GM23338 (cell line): ENCODE measurements around the gene BHLHE23. TPM values are rescaled to one million over a fixed set of nuclear protein-coding genes. Genes with fewer than 3 reads are reported as not detected.

Experiments used
- ATAC-seq: fragments of 200-7000 bp; cut with Tn5 transposase; 3 replicates; pipeline ENCODE4 v1.9.1; 2020
- DNase-seq: peaks from one replicate; pipeline ENCODE4 v3.0.0-alpha.2; 2015; ENCODE audit warnings: low spot score
- H2AFZ ChIP-seq: fragments of 200-600 bp; sonication (generic); 2 replicates; pipeline ENCODE4 v1.8.0; 2016; ENCODE audit warnings: antibody characterized with exemption, mild to moderate bottlenecking, moderate library complexity
- H3F3A ChIP-seq: fragments of 200-600 bp; sonication (generic); replicated peaks from 2 replicates; pipeline ENCODE4 v1.8.0; 2017; ENCODE audit warnings: antibody characterized with exemption, mixed run types, low read depth
- H3K27ac ChIP-seq: fragments of 200-600 bp; sonication (generic); 2 replicates; pipeline ENCODE4 v1.6.1; 2016; ENCODE audit warnings: low read depth
- H3K27me3 ChIP-seq: fragments of 200-600 bp; sonication (generic); 2 replicates; pipeline ENCODE4 v1.8.0; 2016; ENCODE audit warnings: mild to moderate bottlenecking, mixed run types, moderate library complexity; ENCODE audit not compliant: insufficient read depth
- H3K36me3 ChIP-seq: fragments of 200-600 bp; sonication (generic); 2 replicates; pipeline ENCODE4 v1.8.0; 2016; ENCODE audit warnings: mild to moderate bottlenecking; ENCODE audit not compliant: insufficient read depth
- H3K4me1 ChIP-seq: fragments of 200-600 bp; sonication (generic); 2 replicates; pipeline ENCODE4 v1.8.0; 2016; ENCODE audit warnings: mild to moderate bottlenecking, moderate library complexity; ENCODE audit not compliant: insufficient read depth
- H3K4me2 ChIP-seq: fragments of 200-600 bp; sonication (generic); 2 replicates; pipeline ENCODE4 v1.7.1; 2017; ENCODE audit warnings: mixed run types
- H3K4me3 ChIP-seq: fragments of 200-600 bp; sonication (generic); 2 replicates; pipeline ENCODE4 v1.6.1; 2016; ENCODE audit warnings: mixed run types
- H3K79me2 ChIP-seq: fragments of 200-600 bp; sonication (generic); replicated peaks from 2 replicates; pipeline ENCODE4 v1.8.0; 2017; ENCODE audit warnings: mild to moderate bottlenecking; ENCODE audit not compliant: insufficient read depth
- H3K9me2 ChIP-seq: fragments of 200-600 bp; sonication (generic); 2 replicates; pipeline ENCODE4 v1.8.0; 2017; ENCODE audit not compliant: insufficient read depth
- H4K20me1 ChIP-seq: fragments of 200-600 bp; sonication (generic); replicated peaks from 2 replicates; pipeline ENCODE4 v1.8.0; 2017; ENCODE audit warnings: mild to moderate bottlenecking; ENCODE audit not compliant: insufficient read depth
- H3K27ac Mint-ChIP-seq: 2 replicates; pipeline ENCODE4 v1.8.0; 2020; ENCODE audit warnings: inconsistent platforms, mild to moderate bottlenecking, moderate library complexity, mixed read lengths
- H3K27me3 Mint-ChIP-seq: 3 replicates; pipeline ENCODE4 v1.8.0; 2022; ENCODE audit warnings: low read depth, mild to moderate bottlenecking, moderate library complexity, mixed read lengths, inconsistent platforms; ENCODE audit not compliant: insufficient read depth, poor library complexity
- H3K36me3 Mint-ChIP-seq: 3 replicates; pipeline ENCODE4 v1.8.0; 2021; ENCODE audit warnings: low read depth, mild to moderate bottlenecking, inconsistent platforms, moderate library complexity, mixed read lengths
- H3K4me1 Mint-ChIP-seq: 3 replicates; pipeline ENCODE4 v1.8.0; 2020; ENCODE audit warnings: mild to moderate bottlenecking, inconsistent platforms, mixed read lengths
- H3K4me3 Mint-ChIP-seq: 3 replicates; pipeline ENCODE4 v1.8.0; 2021; ENCODE audit warnings: moderate library complexity, mild to moderate bottlenecking, inconsistent platforms, mixed read lengths
- H3K9me3 Mint-ChIP-seq: 3 replicates; pipeline ENCODE4 v1.8.0; 2020; ENCODE audit warnings: moderate library complexity, mild to moderate bottlenecking, inconsistent platforms, mixed read lengths
- CREB1 ChIP-seq: fragments of 250-450 bp; sonication (Bioruptor Pico); IDR thresholded peaks from 2 replicates; pipeline ENCODE4 v1.5.0; 2020; ENCODE audit warnings: low read depth, mild to moderate bottlenecking, moderate library complexity
- EZH2 ChIP-seq: fragments of 200-600 bp; sonication (generic); IDR thresholded peaks from one replicate; pipeline ENCODE4 v1.8.0; 2017; ENCODE audit warnings: antibody characterized with exemption, mild to moderate bottlenecking, low read depth; ENCODE audit not compliant: unreplicated experiment
- EZH2phosphoT487 ChIP-seq: fragments of 200-600 bp; sonication (generic); IDR thresholded peaks from one replicate; pipeline ENCODE4 v1.8.1; 2018; ENCODE audit warnings: antibody characterized with exemption; ENCODE audit not compliant: unreplicated experiment
- JUNB ChIP-seq: IDR thresholded peaks from one replicate; pipeline ENCODE4 v1.6.1; 2016; ENCODE audit warnings: antibody characterized with exemption; ENCODE audit not compliant: unreplicated experiment
- NANOG ChIP-seq: IDR thresholded peaks from 2 replicates; pipeline ENCODE4 v1.6.1; 2016; ENCODE audit warnings: antibody characterized with exemption, borderline replicate concordance
- POLR2AphosphoS5 ChIP-seq: IDR thresholded peaks from 2 replicates; pipeline ENCODE4 v1.6.1; 2016; ENCODE audit warnings: antibody characterized with exemption, low read depth
- STAT1 ChIP-seq: IDR thresholded peaks from one replicate; pipeline ENCODE4 v1.6.1; 2016; ENCODE audit warnings: antibody characterized with exemption; ENCODE audit not compliant: unreplicated experiment
- ZNF114 ChIP-seq: fragments of 250-450 bp; sonication (Bioruptor Pico); IDR thresholded peaks from 2 replicates; pipeline ENCODE4 v1.5.0; 2020; ENCODE audit warnings: mild to moderate bottlenecking, moderate library complexity
- ZNF331 ChIP-seq: fragments of 250-450 bp; sonication (Bioruptor Pico); IDR thresholded peaks from 2 replicates; pipeline ENCODE4 v1.5.0; 2020; ENCODE audit warnings: low read depth, mild to moderate bottlenecking, moderate library complexity
- polyA plus RNA-seq: library from polyadenylated mRNA; unstranded; fragments of >200 nt; fragmentation: Nextera tagmentation; extraction: Ambion mirVana; gene quantifications from 2 replicates; pipeline ENCODE4 v1.2.1, GENCODE V29; 2016
- total RNA-seq: library from RNA; depleted of rRNA; stranded (reverse); fragments of >200 nt; shearing (Covaris generic); gene quantifications from 2 replicates; pipeline ENCODE4 v1.2.3, GENCODE V29; 2014
- TF ChIP-seq, protein P1 (sequence below): IDR thresholded peaks from 2 replicates; pipeline ENCODE4 v1.6.1; 2016; ENCODE audit warnings: antibody characterized with exemption
- TF ChIP-seq, protein P2 (sequence below): IDR thresholded peaks from one replicate; pipeline ENCODE4 v1.6.1; 2018; ENCODE audit warnings: antibody characterized with exemption; ENCODE audit not compliant: unreplicated experiment
- TF ChIP-seq, protein P3 (sequence below): fragments of 250-450 bp; sonication (Bioruptor Pico); IDR thresholded peaks from 2 replicates; pipeline ENCODE4 v1.5.0; 2020; ENCODE audit warnings: mild to moderate bottlenecking, moderate library complexity
- TF ChIP-seq, protein P4 (sequence below), 2 experiments: fragments of 200-600 bp in 1 of 2; sonication (generic) in 1 of 2; conservative IDR thresholded peaks; 2 replicates each; pipeline versions ENCODE4 v1.5.1 to v1.6.1; 2016 to 2017; ENCODE audit warnings: antibody characterized with exemption in 2 of 2, low read depth in 2 of 2, mild to moderate bottlenecking in 2 of 2, moderate library complexity in 1 of 2

Gene BHLHE23
- total and polyA plus RNA-seq, 2 experiments from 2014 or later, result 0.52 to 5.0 TPM

DNA sequence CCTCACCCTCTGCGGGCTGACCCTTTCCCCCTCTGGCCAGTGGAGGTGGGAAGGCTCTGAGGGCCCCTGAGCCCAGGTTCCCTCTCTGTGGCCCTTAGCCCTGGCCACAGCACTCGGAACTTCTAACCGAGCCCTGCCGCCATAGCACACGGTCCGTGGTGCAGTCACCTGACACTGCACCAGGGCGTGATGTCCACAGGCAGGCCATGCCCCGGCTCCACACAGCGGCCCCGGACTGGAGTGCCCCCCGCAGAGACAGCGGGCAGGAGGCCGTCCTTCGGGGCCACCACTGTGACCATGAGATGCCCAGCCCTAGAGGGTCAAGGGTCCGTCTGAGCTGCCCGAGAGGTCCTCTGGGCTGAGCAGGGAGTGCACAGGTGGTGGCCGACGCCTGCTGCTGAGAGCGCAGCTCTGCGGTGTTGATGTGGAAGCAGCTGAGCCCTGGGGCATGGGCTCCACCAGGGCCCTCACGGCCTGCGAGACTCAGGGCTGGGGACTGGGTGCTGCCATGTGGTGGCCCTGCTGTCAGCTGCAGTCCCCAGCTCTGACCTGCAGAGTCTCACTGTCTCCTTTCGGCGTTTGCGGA lies 11.2 kb upstream of the BHLHE23 start:
- DNase-seq, result peak; percentile 3
- TF ChIP-seq, protein P1, sequence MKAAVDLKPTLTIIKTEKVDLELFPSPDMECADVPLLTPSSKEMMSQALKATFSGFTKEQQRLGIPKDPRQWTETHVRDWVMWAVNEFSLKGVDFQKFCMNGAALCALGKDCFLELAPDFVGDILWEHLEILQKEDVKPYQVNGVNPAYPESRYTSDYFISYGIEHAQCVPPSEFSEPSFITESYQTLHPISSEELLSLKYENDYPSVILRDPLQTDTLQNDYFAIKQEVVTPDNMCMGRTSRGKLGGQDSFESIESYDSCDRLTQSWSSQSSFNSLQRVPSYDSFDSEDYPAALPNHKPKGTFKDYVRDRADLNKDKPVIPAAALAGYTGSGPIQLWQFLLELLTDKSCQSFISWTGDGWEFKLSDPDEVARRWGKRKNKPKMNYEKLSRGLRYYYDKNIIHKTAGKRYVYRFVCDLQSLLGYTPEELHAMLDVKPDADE, result no peak
- TF ChIP-seq CREB1 (CRISPR knock-in tag), result no peak
- no peak for TF ChIP-seq STAT1
- no peak for TF ChIP-seq POLR2AphosphoS5
- TF ChIP-seq, protein P2, sequence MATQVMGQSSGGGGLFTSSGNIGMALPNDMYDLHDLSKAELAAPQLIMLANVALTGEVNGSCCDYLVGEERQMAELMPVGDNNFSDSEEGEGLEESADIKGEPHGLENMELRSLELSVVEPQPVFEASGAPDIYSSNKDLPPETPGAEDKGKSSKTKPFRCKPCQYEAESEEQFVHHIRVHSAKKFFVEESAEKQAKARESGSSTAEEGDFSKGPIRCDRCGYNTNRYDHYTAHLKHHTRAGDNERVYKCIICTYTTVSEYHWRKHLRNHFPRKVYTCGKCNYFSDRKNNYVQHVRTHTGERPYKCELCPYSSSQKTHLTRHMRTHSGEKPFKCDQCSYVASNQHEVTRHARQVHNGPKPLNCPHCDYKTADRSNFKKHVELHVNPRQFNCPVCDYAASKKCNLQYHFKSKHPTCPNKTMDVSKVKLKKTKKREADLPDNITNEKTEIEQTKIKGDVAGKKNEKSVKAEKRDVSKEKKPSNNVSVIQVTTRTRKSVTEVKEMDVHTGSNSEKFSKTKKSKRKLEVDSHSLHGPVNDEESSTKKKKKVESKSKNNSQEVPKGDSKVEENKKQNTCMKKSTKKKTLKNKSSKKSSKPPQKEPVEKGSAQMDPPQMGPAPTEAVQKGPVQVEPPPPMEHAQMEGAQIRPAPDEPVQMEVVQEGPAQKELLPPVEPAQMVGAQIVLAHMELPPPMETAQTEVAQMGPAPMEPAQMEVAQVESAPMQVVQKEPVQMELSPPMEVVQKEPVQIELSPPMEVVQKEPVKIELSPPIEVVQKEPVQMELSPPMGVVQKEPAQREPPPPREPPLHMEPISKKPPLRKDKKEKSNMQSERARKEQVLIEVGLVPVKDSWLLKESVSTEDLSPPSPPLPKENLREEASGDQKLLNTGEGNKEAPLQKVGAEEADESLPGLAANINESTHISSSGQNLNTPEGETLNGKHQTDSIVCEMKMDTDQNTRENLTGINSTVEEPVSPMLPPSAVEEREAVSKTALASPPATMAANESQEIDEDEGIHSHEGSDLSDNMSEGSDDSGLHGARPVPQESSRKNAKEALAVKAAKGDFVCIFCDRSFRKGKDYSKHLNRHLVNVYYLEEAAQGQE, result no peak
- no peak for TF ChIP-seq NANOG
- TF ChIP-seq, protein P3, sequence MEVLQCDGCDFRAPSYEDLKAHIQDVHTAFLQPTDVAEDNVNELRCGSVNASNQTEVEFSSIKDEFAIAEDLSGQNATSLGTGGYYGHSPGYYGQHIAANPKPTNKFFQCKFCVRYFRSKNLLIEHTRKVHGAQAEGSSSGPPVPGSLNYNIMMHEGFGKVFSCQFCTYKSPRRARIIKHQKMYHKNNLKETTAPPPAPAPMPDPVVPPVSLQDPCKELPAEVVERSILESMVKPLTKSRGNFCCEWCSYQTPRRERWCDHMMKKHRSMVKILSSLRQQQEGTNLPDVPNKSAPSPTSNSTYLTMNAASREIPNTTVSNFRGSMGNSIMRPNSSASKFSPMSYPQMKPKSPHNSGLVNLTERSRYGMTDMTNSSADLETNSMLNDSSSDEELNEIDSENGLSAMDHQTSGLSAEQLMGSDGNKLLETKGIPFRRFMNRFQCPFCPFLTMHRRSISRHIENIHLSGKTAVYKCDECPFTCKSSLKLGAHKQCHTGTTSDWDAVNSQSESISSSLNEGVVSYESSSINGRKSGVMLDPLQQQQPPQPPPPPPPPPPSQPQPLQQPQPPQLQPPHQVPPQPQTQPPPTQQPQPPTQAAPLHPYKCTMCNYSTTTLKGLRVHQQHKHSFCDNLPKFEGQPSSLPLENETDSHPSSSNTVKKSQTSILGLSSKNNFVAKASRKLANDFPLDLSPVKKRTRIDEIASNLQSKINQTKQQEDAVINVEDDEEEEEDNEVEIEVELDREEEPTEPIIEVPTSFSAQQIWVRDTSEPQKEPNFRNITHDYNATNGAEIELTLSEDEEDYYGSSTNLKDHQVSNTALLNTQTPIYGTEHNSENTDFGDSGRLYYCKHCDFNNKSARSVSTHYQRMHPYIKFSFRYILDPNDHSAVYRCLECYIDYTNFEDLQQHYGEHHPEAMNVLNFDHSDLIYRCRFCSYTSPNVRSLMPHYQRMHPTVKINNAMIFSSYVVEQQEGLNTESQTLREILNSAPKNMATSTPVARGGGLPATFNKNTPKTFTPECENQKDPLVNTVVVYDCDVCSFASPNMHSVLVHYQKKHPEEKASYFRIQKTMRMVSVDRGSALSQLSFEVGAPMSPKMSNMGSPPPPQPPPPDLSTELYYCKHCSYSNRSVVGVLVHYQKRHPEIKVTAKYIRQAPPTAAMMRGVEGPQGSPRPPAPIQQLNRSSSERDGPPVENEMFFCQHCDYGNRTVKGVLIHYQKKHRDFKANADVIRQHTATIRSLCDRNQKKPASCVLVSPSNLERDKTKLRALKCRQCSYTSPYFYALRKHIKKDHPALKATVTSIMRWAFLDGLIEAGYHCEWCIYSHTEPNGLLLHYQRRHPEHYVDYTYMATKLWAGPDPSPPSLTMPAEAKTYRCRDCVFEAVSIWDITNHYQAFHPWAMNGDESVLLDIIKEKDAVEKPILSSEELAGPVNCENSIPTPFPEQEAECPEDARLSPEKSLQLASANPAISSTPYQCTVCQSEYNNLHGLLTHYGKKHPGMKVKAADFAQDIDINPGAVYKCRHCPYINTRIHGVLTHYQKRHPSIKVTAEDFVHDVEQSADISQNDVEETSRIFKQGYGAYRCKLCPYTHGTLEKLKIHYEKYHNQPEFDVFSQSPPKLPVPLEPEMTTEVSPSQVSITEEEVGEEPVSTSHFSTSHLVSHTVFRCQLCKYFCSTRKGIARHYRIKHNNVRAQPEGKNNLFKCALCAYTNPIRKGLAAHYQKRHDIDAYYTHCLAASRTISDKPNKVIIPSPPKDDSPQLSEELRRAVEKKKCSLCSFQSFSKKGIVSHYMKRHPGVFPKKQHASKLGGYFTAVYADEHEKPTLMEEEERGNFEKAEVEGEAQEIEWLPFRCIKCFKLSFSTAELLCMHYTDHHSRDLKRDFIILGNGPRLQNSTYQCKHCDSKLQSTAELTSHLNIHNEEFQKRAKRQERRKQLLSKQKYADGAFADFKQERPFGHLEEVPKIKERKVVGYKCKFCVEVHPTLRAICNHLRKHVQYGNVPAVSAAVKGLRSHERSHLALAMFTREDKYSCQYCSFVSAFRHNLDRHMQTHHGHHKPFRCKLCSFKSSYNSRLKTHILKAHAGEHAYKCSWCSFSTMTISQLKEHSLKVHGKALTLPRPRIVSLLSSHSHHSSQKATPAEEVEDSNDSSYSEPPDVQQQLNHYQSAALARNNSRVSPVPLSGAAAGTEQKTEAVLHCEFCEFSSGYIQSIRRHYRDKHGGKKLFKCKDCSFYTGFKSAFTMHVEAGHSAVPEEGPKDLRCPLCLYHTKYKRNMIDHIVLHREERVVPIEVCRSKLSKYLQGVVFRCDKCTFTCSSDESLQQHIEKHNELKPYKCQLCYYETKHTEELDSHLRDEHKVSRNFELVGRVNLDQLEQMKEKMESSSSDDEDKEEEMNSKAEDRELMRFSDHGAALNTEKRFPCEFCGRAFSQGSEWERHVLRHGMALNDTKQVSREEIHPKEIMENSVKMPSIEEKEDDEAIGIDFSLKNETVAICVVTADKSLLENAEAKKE (CRISPR knock-in tag), result no peak
- TF ChIP-seq EZH2phosphoT487, result no peak
- TF ChIP-seq JUNB, result no peak
- TF ChIP-seq ZNF114, result no peak
- TF ChIP-seq, protein P4, sequence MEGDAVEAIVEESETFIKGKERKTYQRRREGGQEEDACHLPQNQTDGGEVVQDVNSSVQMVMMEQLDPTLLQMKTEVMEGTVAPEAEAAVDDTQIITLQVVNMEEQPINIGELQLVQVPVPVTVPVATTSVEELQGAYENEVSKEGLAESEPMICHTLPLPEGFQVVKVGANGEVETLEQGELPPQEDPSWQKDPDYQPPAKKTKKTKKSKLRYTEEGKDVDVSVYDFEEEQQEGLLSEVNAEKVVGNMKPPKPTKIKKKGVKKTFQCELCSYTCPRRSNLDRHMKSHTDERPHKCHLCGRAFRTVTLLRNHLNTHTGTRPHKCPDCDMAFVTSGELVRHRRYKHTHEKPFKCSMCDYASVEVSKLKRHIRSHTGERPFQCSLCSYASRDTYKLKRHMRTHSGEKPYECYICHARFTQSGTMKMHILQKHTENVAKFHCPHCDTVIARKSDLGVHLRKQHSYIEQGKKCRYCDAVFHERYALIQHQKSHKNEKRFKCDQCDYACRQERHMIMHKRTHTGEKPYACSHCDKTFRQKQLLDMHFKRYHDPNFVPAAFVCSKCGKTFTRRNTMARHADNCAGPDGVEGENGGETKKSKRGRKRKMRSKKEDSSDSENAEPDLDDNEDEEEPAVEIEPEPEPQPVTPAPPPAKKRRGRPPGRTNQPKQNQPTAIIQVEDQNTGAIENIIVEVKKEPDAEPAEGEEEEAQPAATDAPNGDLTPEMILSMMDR (conservative IDR thresholded peaks at IDR 0.05; ENCODE audit: low read depth in 2 of 2), result no peak
- TF ChIP-seq EZH2, result no peak
- TF ChIP-seq ZNF331 (CRISPR knock-in tag), result no peak
- Mint-ChIP-seq H3K4me1 (peaks cover 23% of the 10 kb centered on the region), H3K9me3 (peaks cover 30% of the 10 kb centered on the region), H3K36me3 (peaks cover 24% of the 10 kb centered on the region), H3K4me3 (no peak overlapping the region), H3K27ac (no peak overlapping the region), H3K27me3 (peaks cover 30% of the 10 kb centered on the region)
- Histone ChIP-seq H4K20me1 (no peaks in the 10 kb centered on the region), H3K27ac (no peak overlapping the region), H3K79me2 (no peaks in the 10 kb centered on the region), H3K9me2 (no peaks in the 10 kb centered on the region), H3K4me1 (peaks cover 7% of the 10 kb centered on the region; the same call in 1 of the 2 replicates), H2AFZ (no peak overlapping the region), H3K36me3 (peaks cover 4% of the 10 kb centered on the region; the same call in 1 of the 2 replicates), H3K4me2 (no peak overlapping the region), H3K4me3 (no peak overlapping the region), H3K27me3 (peaks cover 9% of the 10 kb centered on the region), H3F3A (peaks cover 11% of the 10 kb centered on the region)
- no peak for ATAC-seq
